ENCODE data around the gene EML1. TPM values are rescaled to one million over a fixed set of nuclear protein-coding genes. Genes with fewer than 3 reads are reported as not detected.

The EML1 gene
- polyA plus RNA-seq, 6 donors from 2014 or later = not detected

DNA sequence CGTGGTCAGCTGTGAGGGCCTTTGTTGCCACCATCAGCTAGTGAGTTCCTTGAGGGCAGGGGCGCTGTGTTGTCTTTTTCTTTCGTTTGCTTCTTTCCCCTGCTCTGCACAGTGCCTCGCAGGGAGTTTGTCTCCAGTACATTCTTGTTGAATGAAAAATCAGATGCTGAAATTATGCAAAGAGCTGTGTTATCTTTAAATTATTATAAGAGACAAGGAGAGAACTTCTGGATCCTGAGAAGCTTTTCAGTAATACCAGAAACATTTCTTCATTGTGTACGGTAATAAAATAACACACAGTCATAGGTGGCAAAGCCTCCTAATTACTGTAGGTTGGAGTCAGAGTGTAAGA is 14.9 kb downstream of the EML1 start:
- Mint-ChIP-seq H3K27ac (no peak overlapping the region), H3K27me3 (peaks cover 39 to 48% (median 42%) of the 10 kb centered on the region in 3 donors), H3K4me3 (no peak overlapping the region), H3K4me1 (no peaks in the 10 kb centered on the region), H3K9me3 (no peaks in the 10 kb centered on the region), H3K36me3 (no peaks in the 10 kb centered on the region)
- DNase-seq (no peak), ATAC-seq (ENCODE audit: low read depth in 2 of 2) (no peak)

DNA sequence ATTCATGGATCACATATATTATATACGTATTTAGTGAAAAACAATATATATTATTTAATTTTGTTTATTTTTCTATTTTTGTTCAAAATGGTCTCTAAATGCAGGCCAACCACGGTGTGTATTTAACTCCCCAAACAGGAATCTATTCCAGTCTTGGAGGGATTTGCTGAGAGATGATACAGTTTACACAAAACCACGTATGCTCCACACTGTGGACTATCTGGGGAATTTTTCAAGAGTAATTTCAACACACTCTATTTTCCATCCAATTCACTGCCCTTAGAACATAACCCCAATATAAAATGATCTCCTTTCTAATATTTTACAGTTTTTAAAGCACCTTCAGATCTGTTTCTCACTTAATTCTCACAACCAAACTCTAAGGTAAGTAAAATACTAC is 15.3 kb downstream of the EML1 start:
- Mint-ChIP-seq H3K27ac (no peak overlapping the region), H3K27me3 (peaks cover 39 to 44% (median 42%) of the 10 kb centered on the region in 3 donors), H3K4me3 (no peak overlapping the region), H3K36me3 (no peaks in the 10 kb centered on the region), H3K9me3 (no peaks in the 10 kb centered on the region), H3K4me1 (no peaks in the 10 kb centered on the region)
- DNase-seq (no peak), ATAC-seq (ENCODE audit: low read depth in 2 of 2) (no peak)

GRCh38 chr14:99809360-99809759 is 16.1 kb downstream of the EML1 start:
- Mint-ChIP-seq H3K4me3 (no peak overlapping the region), H3K9me3 (no peaks in the 10 kb centered on the region), H3K4me1 (no peaks in the 10 kb centered on the region), H3K27ac (no peak overlapping the region), H3K36me3 (no peaks in the 10 kb centered on the region), H3K27me3 (peaks cover 38 to 45% (median 42%) of the 10 kb centered on the region in 3 donors)
- ATAC-seq (ENCODE audit: low read depth in 2 of 2) (no peak), DNase-seq (no peak)

- ATAC-seq (ENCODE audit: low read depth in 2 of 2) = no peak
- H3K4me3 Mint-ChIP-seq = no peak overlapping the region
- no peaks in the 10 kb centered on the region for H3K9me3 Mint-ChIP-seq
- H3K36me3 Mint-ChIP-seq = no peaks in the 10 kb centered on the region
- no peak overlapping the region for H3K27ac Mint-ChIP-seq
- H3K27me3 Mint-ChIP-seq = peaks cover 37 to 38% (median 38%) of the 10 kb centered on the region in 3 donors
- H3K4me1 Mint-ChIP-seq = no peaks in the 10 kb centered on the region
- DNase-seq = no peak
These were observed 16.8 kb downstream of the EML1 start for GRCh38 chr14:99809859-99810558.

DNA sequence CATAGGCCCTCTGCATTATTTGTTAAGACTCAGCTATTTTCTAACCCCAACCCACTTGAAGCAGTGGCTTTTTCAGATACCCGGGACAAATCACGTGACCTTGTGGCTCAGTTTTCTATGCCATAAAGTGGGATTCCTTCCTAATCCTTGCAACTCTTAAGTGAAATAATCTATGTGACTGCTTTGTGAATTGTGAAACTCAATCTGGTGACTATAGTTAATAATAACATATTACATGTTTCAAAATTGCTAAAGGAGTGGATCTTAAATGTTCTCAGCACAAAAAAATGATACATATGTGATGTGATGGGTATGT is 17.3 kb downstream of the EML1 start:
- Mint-ChIP-seq H3K4me1 (no peaks in the 10 kb centered on the region), H3K36me3 (no peaks in the 10 kb centered on the region), H3K27me3 (peaks cover 33 to 35% (median 33%) of the 10 kb centered on the region in 3 donors), H3K4me3 (no peak overlapping the region), H3K27ac (no peak overlapping the region), H3K9me3 (no peaks in the 10 kb centered on the region)
- ATAC-seq (ENCODE audit: low read depth in 2 of 2) = no peak
- no peak for DNase-seq

DNA sequence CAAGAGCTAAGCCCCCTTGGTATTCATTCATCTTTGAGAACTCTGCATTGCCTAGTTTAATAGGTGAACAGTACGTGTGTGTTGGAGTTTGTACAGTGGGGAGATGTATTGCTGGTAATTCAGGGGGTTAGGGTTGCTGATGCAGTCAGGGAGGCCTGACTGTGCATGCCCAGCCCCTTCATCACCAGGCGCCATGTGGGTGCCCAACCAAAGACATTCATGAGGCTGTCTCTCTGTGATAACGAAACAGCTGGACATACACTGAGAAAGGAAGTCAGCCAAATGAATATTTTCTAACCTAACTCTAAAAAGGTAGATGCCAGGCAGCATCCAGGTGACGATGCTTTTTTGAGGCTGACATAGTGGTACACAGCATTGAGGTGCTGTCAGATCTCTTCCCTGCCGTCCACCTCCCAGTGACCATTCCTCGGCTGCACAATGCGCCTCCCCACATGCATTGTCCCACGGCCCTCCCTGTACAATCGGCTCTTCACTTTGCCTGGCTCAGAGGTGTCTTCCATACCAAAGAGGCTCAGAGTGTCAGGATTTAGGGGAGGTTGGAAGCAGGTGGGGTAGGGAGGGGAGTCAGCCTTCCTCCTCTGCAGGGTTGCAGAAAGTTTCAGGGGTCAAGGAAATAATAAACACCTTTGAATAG is 19.0 kb downstream of the EML1 start:
- no peak overlapping the region for H3K27ac Mint-ChIP-seq
- no peak overlapping the region for H3K4me3 Mint-ChIP-seq
- H3K4me1 Mint-ChIP-seq = no peaks in the 10 kb centered on the region
- H3K36me3 Mint-ChIP-seq = no peaks in the 10 kb centered on the region
- H3K27me3 Mint-ChIP-seq = peaks cover 30 to 35% (median 34%) of the 10 kb centered on the region in 3 donors
- no peaks in the 10 kb centered on the region for H3K9me3 Mint-ChIP-seq
- no peak for ATAC-seq (ENCODE audit: low read depth in 2 of 2)
- no peak for DNase-seq

GRCh38 chr14:99812892-99813291 is 19.7 kb downstream of the EML1 start:
- Mint-ChIP-seq H3K4me1 (no peaks in the 10 kb centered on the region), H3K9me3 (no peaks in the 10 kb centered on the region), H3K36me3 (no peaks in the 10 kb centered on the region), H3K27ac (no peak overlapping the region), H3K27me3 (peaks cover 33 to 37% (median 35%) of the 10 kb centered on the region in 3 donors), H3K4me3 (no peak overlapping the region)
- ATAC-seq (ENCODE audit: low read depth in 2 of 2) (no peak), DNase-seq (no peak)

DNA sequence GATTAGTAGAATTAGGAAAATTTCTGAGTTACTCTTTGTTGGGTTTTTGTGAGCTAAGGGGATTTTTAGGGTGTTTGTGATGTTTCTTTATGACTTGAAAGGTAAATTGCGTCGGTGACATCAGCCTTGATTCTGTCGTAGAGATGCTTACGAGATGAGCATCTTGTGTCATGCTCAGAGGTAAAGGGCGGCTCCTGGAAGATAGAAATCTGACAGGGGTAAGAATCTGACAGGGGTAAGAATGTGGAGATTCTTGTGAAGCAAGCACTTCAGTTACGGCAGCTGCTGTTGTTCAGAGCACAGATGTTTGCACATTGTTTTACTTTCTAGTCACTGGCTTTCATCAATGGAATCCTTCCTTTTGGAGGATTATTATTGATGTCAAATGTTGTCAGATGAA is 22.5 kb downstream of the EML1 start:
- H3K4me1 Mint-ChIP-seq = no peaks in the 10 kb centered on the region
- H3K9me3 Mint-ChIP-seq = no peaks in the 10 kb centered on the region
- ATAC-seq (ENCODE audit: low read depth in 2 of 2) = no peak
- peaks cover 22 to 39% (median 34%) of the 10 kb centered on the region in 3 donors for H3K27me3 Mint-ChIP-seq
- H3K4me3 Mint-ChIP-seq = no peak overlapping the region
- no peak for DNase-seq
- H3K27ac Mint-ChIP-seq = no peak overlapping the region
- no peaks in the 10 kb centered on the region for H3K36me3 Mint-ChIP-seq

- no peak overlapping the region for H3K4me3 Mint-ChIP-seq
- H3K4me1 Mint-ChIP-seq = no peaks in the 10 kb centered on the region
- H3K27ac Mint-ChIP-seq = no peak overlapping the region
- H3K36me3 Mint-ChIP-seq = no peaks in the 10 kb centered on the region
- peaks cover 19 to 41% (median 34%) of the 10 kb centered on the region in 3 donors for H3K27me3 Mint-ChIP-seq
- H3K9me3 Mint-ChIP-seq = no peaks in the 10 kb centered on the region
- ATAC-seq (ENCODE audit: low read depth in 2 of 2) = no peak
- DNase-seq = no peak
These were observed 23.0 kb downstream of the EML1 start for GRCh38 chr14:99816217-99816616.

GRCh38 chr14:99816642-99817041 is 23.4 kb downstream of the EML1 start:
- Mint-ChIP-seq H3K27me3 (peaks cover 20 to 45% (median 31%) of the 10 kb centered on the region in 3 donors), H3K9me3 (no peaks in the 10 kb centered on the region), H3K4me1 (peaks cover 0 to 2% (median 0%) of the 10 kb centered on the region in 3 donors), H3K36me3 (no peaks in the 10 kb centered on the region), H3K4me3 (no peak overlapping the region), H3K27ac (no peak overlapping the region)
- ATAC-seq (ENCODE audit: low read depth in 2 of 2) (no peak), DNase-seq (no peak)

GRCh38 chr14:99817331-99817730 is 24.1 kb downstream of the EML1 start:
- Mint-ChIP-seq H3K9me3 (no peaks in the 10 kb centered on the region), H3K27ac (peak overlapping the region in 1 of 6 donors; percentile 75), H3K4me3 (no peak overlapping the region), H3K27me3 (peaks cover 24 to 46% (median 25%) of the 10 kb centered on the region in 3 donors), H3K36me3 (no peaks in the 10 kb centered on the region), H3K4me1 (peaks cover 0 to 5% (median 0%) of the 10 kb centered on the region in 3 donors)
- ATAC-seq (ENCODE audit: low read depth in 2 of 2) (no peak), DNase-seq (no peak)

DNA sequence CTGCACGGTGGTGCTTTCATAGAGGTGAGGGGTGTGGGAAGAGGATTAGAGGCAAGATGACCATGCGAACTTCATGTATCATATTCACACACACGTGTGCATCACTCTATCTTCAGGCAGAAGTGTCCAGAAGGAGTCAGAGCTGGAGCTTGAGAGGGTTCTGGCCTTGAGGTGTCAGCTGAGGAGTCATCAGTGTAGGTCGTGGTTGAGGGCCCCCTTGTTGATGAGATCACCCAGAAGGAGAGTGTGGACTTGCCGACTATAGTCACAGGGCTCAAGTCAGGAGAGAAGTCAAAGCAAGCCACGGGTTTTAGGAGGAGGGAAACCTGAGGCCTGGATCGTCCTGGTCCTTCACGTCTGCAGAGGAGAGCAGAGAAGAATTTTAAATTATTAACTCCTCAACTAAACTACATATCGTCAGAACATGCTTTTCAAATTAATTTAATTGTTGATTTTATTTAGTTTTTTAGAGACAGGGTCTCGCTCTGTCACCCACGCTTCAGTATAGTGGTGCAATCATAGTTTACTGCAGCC is 25.4 kb downstream of the EML1 start:
- ATAC-seq (ENCODE audit: low read depth in 2 of 2) (no peak), DNase-seq (no peak)
- H3K27ac Mint-ChIP-seq = no peak overlapping the region
- H3K9me3 Mint-ChIP-seq = no peaks in the 10 kb centered on the region
- H3K27me3 Mint-ChIP-seq = peaks cover 29 to 49% (median 33%) of the 10 kb centered on the region in 3 donors
- no peak overlapping the region for H3K4me3 Mint-ChIP-seq
- H3K36me3 Mint-ChIP-seq = no peaks in the 10 kb centered on the region
- H3K4me1 Mint-ChIP-seq = peaks cover 0 to 5% (median 0%) of the 10 kb centered on the region in 3 donors

GRCh38 chr14:99819514-99819913 is 26.3 kb downstream of the EML1 start:
- Mint-ChIP-seq H3K4me3 (no peak overlapping the region), H3K27ac (no peak overlapping the region), H3K36me3 (no peaks in the 10 kb centered on the region), H3K4me1 (peaks cover 0 to 5% (median 0%) of the 10 kb centered on the region in 3 donors), H3K9me3 (no peaks in the 10 kb centered on the region), H3K27me3 (peaks cover 25 to 53% (median 35%) of the 10 kb centered on the region in 3 donors)
- ATAC-seq (ENCODE audit: low read depth in 2 of 2) = no peak
- DNase-seq = no peak

DNA sequence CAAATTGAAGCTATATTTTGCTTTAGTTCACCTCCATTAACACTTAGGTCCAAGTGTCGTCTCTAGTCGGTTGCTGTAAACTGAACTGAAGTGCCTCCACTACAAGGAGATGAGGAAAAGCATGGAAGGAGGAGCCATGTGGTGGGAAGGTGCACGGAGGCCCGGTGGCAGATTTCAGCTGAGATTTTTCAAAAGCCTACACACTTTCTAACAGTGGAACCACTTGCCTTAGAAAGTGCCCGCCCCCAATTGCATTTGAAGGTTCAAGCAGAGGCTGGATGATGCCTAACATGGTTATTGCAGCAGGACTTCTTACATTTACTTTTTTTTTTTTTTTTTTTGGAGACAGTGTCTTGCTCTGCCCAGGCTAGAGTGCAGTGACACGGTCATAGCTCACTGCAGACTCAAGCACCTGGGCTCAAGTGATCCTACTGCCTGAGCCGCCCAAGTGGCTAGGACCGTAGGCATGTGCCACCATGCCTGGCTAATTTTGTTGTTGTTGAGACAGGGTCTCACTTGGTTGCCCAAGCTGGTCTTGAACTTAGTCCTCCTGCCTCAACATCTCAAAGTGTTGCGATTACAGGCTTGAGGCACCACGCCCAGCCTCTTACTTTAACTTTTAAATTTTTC is 27.6 kb downstream of the EML1 start:
- H3K27ac Mint-ChIP-seq = no peak overlapping the region
- ATAC-seq (ENCODE audit: low read depth in 2 of 2) (no peak), DNase-seq (no peak)
- peaks cover 0 to 5% (median 0%) of the 10 kb centered on the region in 3 donors for H3K4me1 Mint-ChIP-seq
- H3K4me3 Mint-ChIP-seq = no peak overlapping the region
- H3K9me3 Mint-ChIP-seq = peaks cover 0 to 9% (median 0%) of the 10 kb centered on the region in 7 donors
- H3K36me3 Mint-ChIP-seq = no peaks in the 10 kb centered on the region
- peaks cover 29 to 62% (median 35%) of the 10 kb centered on the region in 3 donors for H3K27me3 Mint-ChIP-seq
